Stimulated activated CD4-positive, alpha-beta T cell treated with anti-CD3 and anti-CD28 coated beads, Interleukin-4, amount 100 ng/mL, for 24 hours (primary cell): ENCODE results near the gene SOX10.
"Not testable (repeated sequence)": the region's sequence is repeated elsewhere in the genome, so short reads cannot be mapped to it uniquely, and the experiment has no call there.

Source experiments
- DNase-seq: peaks from one replicate; pipeline ENCODE4 v3.0.0-alpha.2; 2020

The SOX10 gene

GRCh38 chr22:37985751-37986281 lies 1.5 kb upstream of the SOX10 start:
- no peak for DNase-seq

- DNase-seq = no peak
These were observed 763 bp upstream of the SOX10 start for GRCh38 chr22:37985050-37985585.

- no peak for DNase-seq
These were observed 1.2 kb downstream of the SOX10 start for GRCh38 chr22:37982938-37983859.

- DNase-seq = no peak
These were observed 2.1 kb downstream of the SOX10 start for GRCh38 chr22:37982151-37982785.

- DNase-seq = no peak
These were observed 2.9 kb downstream of the SOX10 start for GRCh38 chr22:37981282-37982011.

GRCh38 chr22:37979782-37980181 lies 4.6 kb downstream of the SOX10 start:
- DNase-seq = no peak

- DNase-seq = no peak
These were observed 7.8 kb downstream of the SOX10 start for GRCh38 chr22:37976547-37976946.

- not testable (repeated sequence) for DNase-seq
These were observed 8.3 kb downstream of the SOX10 start for GRCh38 chr22:37976022-37976421.

- no peak for DNase-seq
These were observed 9.2 kb downstream of the SOX10 start for GRCh38 chr22:37975153-37975552.

- DNase-seq = no peak
These were observed 10.8 kb downstream of the SOX10 start for GRCh38 chr22:37973271-37974170.

GRCh38 chr22:37972527-37972926 lies 11.8 kb downstream of the SOX10 start:
- no peak for DNase-seq

- no peak for DNase-seq
These were observed 12.6 kb downstream of the SOX10 start for GRCh38 chr22:37971475-37972434.

- no peak for DNase-seq
These were observed 13.5 kb downstream of the SOX10 start for GRCh38 chr22:37970864-37971263.

GRCh38 chr22:37968452-37969251 lies 15.7 kb downstream of the SOX10 start:
- no peak for DNase-seq

- no peak for DNase-seq
These were observed 16.5 kb downstream of the SOX10 start for GRCh38 chr22:37967637-37968451.

GRCh38 chr22:37967147-37967546 lies 17.2 kb downstream of the SOX10 start:
- no peak for DNase-seq

- no peak for DNase-seq
These were observed 18.3 kb downstream of the SOX10 start for GRCh38 chr22:37965940-37966664.

GRCh38 chr22:37961062-37961461 lies 23.3 kb downstream of the SOX10 start:
- DNase-seq = no peak
